NCI-H82 (cell line): ENCODE results near the gene PLIN5.
"Not testable (repeated sequence)": the region's sequence is repeated elsewhere in the genome, so short reads cannot be mapped to it uniquely, and the experiment has no call there.

Source experiments
- DNase-seq: peaks from one replicate; lab custom pipeline; 2025; lab: John Stamatoyannopoulos, UW

Gene PLIN5

GRCh38 chr19:4542896-4543841 is 8.1 kb upstream of the PLIN5 start:
- no peak for DNase-seq

GRCh38 chr19:4541806-4542145 is 6.8 kb upstream of the PLIN5 start:
- not testable (repeated sequence) for DNase-seq

GRCh38 chr19:4541114-4541805 is 6.2 kb upstream of the PLIN5 start:
- no peak for DNase-seq

- DNase-seq = no peak
Measured at GRCh38 chr19:4539693-4540581, 4.9 kb upstream of the PLIN5 start, which contains the start of gene LRG1. LRG1 (minus strand) TSS chr19:4540036; CDS start chr19:4540013, 23 bp downstream.

- no peak for DNase-seq
Measured at GRCh38 chr19:4539169-4539692, 4.2 kb upstream of the PLIN5 start.

GRCh38 chr19:4538601-4538954 is 3.6 kb upstream of the PLIN5 start:
- DNase-seq = no peak

GRCh38 chr19:4537953-4538600 is 3.1 kb upstream of the PLIN5 start:
- DNase-seq = peak; percentile 42

- DNase-seq = no peak
Measured at GRCh38 chr19:4536798-4537197, 1.8 kb upstream of the PLIN5 start.

GRCh38 chr19:4533835-4534424 is 1.1 kb downstream of the PLIN5 start:
- DNase-seq = no peak

GRCh38 chr19:4533334-4533733 is 1.7 kb downstream of the PLIN5 start:
- no peak for DNase-seq

GRCh38 chr19:4531562-4532165 is 3.4 kb downstream of the PLIN5 start:
- no peak for DNase-seq

GRCh38 chr19:4529924-4530522 is 5.0 kb downstream of the PLIN5 start:
- DNase-seq = no peak

GRCh38 chr19:4528843-4529242 is 6.2 kb downstream of the PLIN5 start:
- no peak for DNase-seq

- DNase-seq = not testable (repeated sequence)
Measured at GRCh38 chr19:4527377-4527776, 7.6 kb downstream of the PLIN5 start.

GRCh38 chr19:4525563-4526002 is 9.4 kb downstream of the PLIN5 start:
- DNase-seq = no peak

- peak; percentile 50 for DNase-seq
Measured at GRCh38 chr19:4524808-4525562, 10.0 kb downstream of the PLIN5 start.

- peak; percentile 37 for DNase-seq
Measured at GRCh38 chr19:4523306-4524110, 11.5 kb downstream of the PLIN5 start.

- DNase-seq = no peak
Measured at GRCh38 chr19:4522291-4523002, 12.6 kb downstream of the PLIN5 start.
